Mucosa of descending colon (tissue), 3 donors: ENCODE measurements around the gene USP10. TPM values are rescaled to one million over a fixed set of nuclear protein-coding genes. Genes with fewer than 3 reads are reported as not detected.
"Not testable (repeated sequence)": the region's sequence is repeated elsewhere in the genome, so short reads cannot be mapped to it uniquely, and the experiment has no call there.

Experiments
- ATAC-seq: fragments of 200-7000 bp; cut with Tn5 transposase; one replicate; pipeline ENCODE4 v1.9.1; 2020; ENCODE audit warnings: mild to moderate bottlenecking, moderate library complexity
- DNase-seq, 3 donors: peaks; one replicate each; pipeline ENCODE4 v3.0.0-alpha.2; 2020
- H3K36me3 ChIP-seq: fragments of 200-600 bp; one replicate; pipeline ENCODE4 v1.8.0; 2021; ENCODE audit warnings: low read depth, mild to moderate bottlenecking
- H3K4me1 ChIP-seq: fragments of 200-600 bp; one replicate; pipeline ENCODE4 v1.8.0; 2021; ENCODE audit warnings: low read depth, mild to moderate bottlenecking
- H3K4me3 ChIP-seq: fragments of 200-600 bp; one replicate; pipeline ENCODE4 v1.8.0; 2021; ENCODE audit warnings: mild to moderate bottlenecking
- H3K9me3 ChIP-seq: fragments of 200-600 bp; one replicate; pipeline ENCODE4 v1.8.0; 2021; ENCODE audit warnings: mild to moderate bottlenecking
- intact Hi-C, 2 donors: fragments of 100-400 bp; cut with DNase I in 1 of 2; cut with micrococcal nuclease in 1 of 2; formaldehyde crosslinking; loops; one replicate each; pipeline versions ENCODE4 v1.11.0 to v1.11.1; 2022; cut with DNase I, micrococcal nuclease
- total RNA-seq, 3 donors: library from RNA; stranded (reverse); fragmentation: NEBNext Ultra II Directional in 2 of 3; extraction: Animal tissue kit (Norgen Biotek cat#: 25700) in 2 of 3; gene quantifications; one replicate each; pipeline versions ENCODE4 v1.2.1 to v1.2.4, GENCODE V29; 2021 to 2023
- TF ChIP-seq, protein P1 (sequence below): fragments of 200-600 bp; IDR thresholded peaks from one replicate; pipeline ENCODE4 v1.8.0; 2022; ENCODE audit warnings: antibody characterized with exemption, mild to moderate bottlenecking
- donor health status: DM: no; HTN: no; CAD: no; lungs with moderate emphysema.
- donor health status: DM: no; HTN: no; CAD: no.
- donor health status: DM: no; HTN: yes; CAD: no.

Gene USP10
- total RNA-seq, 3 donors from 2014 or later = 65.1 to 76.9 (median 72.4) TPM

GRCh38 chr16:84726669-84727467 is 27.1 kb downstream of the USP10 start:
- DNase-seq (peak in 2 of 3 donors; percentile 51 to 61), ATAC-seq (peak; percentile 60)
- H3K9me3 ChIP-seq = no peaks in the 10 kb centered on the region
- TF ChIP-seq, protein P1, sequence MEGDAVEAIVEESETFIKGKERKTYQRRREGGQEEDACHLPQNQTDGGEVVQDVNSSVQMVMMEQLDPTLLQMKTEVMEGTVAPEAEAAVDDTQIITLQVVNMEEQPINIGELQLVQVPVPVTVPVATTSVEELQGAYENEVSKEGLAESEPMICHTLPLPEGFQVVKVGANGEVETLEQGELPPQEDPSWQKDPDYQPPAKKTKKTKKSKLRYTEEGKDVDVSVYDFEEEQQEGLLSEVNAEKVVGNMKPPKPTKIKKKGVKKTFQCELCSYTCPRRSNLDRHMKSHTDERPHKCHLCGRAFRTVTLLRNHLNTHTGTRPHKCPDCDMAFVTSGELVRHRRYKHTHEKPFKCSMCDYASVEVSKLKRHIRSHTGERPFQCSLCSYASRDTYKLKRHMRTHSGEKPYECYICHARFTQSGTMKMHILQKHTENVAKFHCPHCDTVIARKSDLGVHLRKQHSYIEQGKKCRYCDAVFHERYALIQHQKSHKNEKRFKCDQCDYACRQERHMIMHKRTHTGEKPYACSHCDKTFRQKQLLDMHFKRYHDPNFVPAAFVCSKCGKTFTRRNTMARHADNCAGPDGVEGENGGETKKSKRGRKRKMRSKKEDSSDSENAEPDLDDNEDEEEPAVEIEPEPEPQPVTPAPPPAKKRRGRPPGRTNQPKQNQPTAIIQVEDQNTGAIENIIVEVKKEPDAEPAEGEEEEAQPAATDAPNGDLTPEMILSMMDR = no peak
- peaks cover 50% of the 10 kb centered on the region for H3K4me1 ChIP-seq
- intact Hi-C loops = loop anchor here in 1 of 2 donors (5.0 to 10.0 kb wide), 3 partner anchors 55 to 212 kb away; no protein-coding TSS in a partner anchor
- no peaks in the 10 kb centered on the region for H3K36me3 ChIP-seq
- no peak overlapping the region for H3K4me3 ChIP-seq

GRCh38 chr16:84728853-84729424 is 29.1 kb downstream of the USP10 start:
- intact Hi-C loops = loop anchor here in 1 of 2 donors (5.0 to 10.0 kb wide), 3 partner anchors 57 to 214 kb away; no protein-coding TSS in a partner anchor
- H3K36me3 ChIP-seq = no peaks in the 10 kb centered on the region
- no peak overlapping the region for H3K4me3 ChIP-seq
- H3K9me3 ChIP-seq = no peaks in the 10 kb centered on the region
- H3K4me1 ChIP-seq = peaks cover 57% of the 10 kb centered on the region
- no peak for ATAC-seq
- TF ChIP-seq, protein P1 = no peak
- DNase-seq = no peak

- H3K36me3 ChIP-seq = no peaks in the 10 kb centered on the region
- H3K4me1 ChIP-seq = peaks cover 48% of the 10 kb centered on the region
- no peak overlapping the region for H3K4me3 ChIP-seq
- ATAC-seq = no peak
- DNase-seq = no peak
- intact Hi-C loops = loop anchor here in 1 of 2 donors (5.0 to 10.0 kb wide), 3 partner anchors 58 to 215 kb away; no protein-coding TSS in a partner anchor
- TF ChIP-seq, protein P1 = no peak
- H3K9me3 ChIP-seq = no peaks in the 10 kb centered on the region
These were observed 30.0 kb downstream of the USP10 start for GRCh38 chr16:84729716-84730320.

DNA sequence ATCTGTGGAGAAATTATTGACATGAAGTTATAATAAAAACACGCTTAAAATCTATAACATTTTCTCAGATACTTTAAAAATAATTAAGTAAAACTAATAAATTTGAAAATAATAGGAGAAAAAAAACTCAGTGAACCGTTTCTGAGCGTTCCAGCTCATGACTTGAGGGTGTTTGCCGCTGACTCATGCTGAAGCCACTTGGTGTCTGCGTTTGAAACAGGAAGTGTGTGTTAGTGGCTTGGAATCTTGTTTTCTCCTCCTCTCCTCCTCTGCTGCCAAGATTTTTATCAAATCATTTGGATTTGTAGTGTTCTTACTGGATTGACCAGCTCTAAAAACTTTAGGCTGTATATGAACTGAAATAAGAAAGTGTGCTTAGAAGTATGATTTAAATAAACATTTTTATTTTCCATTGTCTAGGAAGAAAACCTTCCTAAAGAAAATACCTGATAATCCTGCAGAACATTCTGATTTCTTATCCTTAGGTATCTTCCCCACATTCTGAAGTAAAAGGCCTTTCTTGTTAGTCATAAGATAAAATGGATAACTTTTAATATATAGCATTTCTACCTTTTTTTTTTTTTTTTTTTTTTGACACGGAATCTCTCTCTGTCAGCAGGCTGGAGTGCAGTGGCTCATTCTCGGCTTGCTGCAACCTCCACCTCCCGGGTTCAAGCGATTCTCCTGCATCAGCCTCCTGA is 30.8 kb downstream of the USP10 start:
- H3K4me3 ChIP-seq = no peak overlapping the region
- DNase-seq (peak in 1 of 3 donors; percentile 74), ATAC-seq (peak; percentile 78)
- intact Hi-C loops = no loop called here
- TF ChIP-seq, protein P1 = no peak
- no peaks in the 10 kb centered on the region for H3K9me3 ChIP-seq
- peaks cover 44% of the 10 kb centered on the region for H3K4me1 ChIP-seq
- no peaks in the 10 kb centered on the region for H3K36me3 ChIP-seq

DNA sequence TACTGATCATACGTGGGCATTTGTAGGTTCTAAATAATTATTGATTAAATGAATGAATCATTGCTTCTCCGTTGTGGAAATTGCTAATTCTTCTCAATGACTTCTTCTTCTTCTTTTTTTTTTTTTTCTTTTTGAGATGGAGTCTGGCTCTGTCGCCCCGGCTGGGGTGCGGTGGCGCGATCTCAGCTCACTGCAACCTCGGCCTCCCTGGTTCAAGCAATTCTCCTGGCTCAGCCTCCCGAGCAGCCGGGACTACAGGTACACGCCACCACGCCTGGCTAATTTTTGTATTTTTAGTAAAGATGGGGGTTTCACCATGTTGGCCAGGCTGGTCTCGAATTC is 32.5 kb downstream of the USP10 start:
- intact Hi-C loops, H3K4me3 ChIP-seq, H3K9me3 ChIP-seq, DNase-seq, H3K36me3 ChIP-seq, ATAC-seq: not testable (repeated sequence)
- peaks cover 46% of the 10 kb centered on the region for H3K4me1 ChIP-seq
